ENCODE measurements around the gene GSG1L. TPM values are rescaled to one million over a fixed set of nuclear protein-coding genes. Genes with fewer than 3 reads are reported as not detected.

GSG1L gene
- total and polyA plus RNA-seq, 9 of the 15 experiments (the other 6 are each of a cell fraction or from before 2014, with no cell fraction given), result not detected

DNA sequence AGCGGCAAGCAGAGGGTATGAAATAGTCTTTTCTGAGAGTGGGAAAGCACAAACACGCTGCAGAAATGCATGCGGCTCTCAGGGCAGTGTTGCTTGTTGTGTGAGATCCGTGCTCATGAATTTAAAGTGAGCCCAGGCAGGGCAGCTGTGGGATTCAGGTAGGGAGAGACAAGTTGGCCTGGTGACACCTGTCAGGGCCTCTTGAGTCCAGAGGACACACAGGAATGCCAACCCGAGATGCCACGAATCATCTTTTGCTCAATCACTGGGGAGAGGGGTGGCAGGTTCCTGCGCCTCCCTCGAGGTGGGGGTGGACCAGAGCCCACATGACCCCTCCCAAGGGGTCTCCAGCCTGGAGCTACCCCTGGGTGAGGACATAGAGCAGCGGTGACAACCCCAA lies 211.9 kb downstream of the GSG1L start (continued):
- TF ChIP-seq, protein P1, sequence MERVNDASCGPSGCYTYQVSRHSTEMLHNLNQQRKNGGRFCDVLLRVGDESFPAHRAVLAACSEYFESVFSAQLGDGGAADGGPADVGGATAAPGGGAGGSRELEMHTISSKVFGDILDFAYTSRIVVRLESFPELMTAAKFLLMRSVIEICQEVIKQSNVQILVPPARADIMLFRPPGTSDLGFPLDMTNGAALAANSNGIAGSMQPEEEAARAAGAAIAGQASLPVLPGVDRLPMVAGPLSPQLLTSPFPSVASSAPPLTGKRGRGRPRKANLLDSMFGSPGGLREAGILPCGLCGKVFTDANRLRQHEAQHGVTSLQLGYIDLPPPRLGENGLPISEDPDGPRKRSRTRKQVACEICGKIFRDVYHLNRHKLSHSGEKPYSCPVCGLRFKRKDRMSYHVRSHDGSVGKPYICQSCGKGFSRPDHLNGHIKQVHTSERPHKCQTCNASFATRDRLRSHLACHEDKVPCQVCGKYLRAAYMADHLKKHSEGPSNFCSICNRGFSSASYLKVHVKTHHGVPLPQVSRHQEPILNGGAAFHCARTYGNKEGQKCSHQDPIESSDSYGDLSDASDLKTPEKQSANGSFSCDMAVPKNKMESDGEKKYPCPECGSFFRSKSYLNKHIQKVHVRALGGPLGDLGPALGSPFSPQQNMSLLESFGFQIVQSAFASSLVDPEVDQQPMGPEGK (CRISPR knock-in tag; IDR thresholded peaks at IDR 0.05; ENCODE audit: borderline replicate concordance), result no peak
- TF ChIP-seq MIER1 (IDR thresholded peaks at IDR 0.05; ENCODE audit: low read depth) (no peak), RBM39 (optimal IDR thresholded peaks at IDR 0.05; ENCODE audit: low read depth, low read length) (no peak), CBX2 (IDR thresholded peaks at IDR 0.05; ENCODE audit: insufficient read depth, low read length, poor library complexity, severe bottlenecking) (no peak), SP1 (CRISPR knock-in tag; IDR thresholded peaks at IDR 0.05) (no peak), SLC30A9 (CRISPR knock-in tag; IDR thresholded peaks at IDR 0.05) (no peak), C11orf30 (IDR thresholded peaks at IDR 0.05; ENCODE audit: low read depth) (no peak)
- TF ChIP-seq, protein P2, sequence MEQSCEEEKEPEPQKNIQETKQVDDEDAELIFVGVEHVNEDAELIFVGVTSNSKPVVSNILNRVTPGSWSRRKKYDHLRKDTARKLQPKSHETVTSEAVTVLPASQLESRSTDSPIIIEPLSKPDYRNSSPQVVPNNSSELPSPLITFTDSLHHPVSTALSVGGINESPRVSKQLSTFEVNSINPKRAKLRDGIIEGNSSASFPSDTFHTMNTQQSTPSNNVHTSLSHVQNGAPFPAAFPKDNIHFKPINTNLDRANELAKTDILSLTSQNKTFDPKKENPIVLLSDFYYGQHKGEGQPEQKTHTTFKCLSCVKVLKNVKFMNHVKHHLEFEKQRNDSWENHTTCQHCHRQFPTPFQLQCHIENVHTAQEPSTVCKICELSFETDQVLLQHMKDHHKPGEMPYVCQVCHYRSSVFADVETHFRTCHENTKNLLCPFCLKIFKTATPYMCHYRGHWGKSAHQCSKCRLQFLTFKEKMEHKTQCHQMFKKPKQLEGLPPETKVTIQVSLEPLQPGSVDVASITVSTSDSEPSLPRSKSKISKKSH (CRISPR knock-in tag; IDR thresholded peaks at IDR 0.05), result no peak

All from K562 (cell line).